Measurements from ENCODE around the gene GAPVD1. TPM values are rescaled to one million over a fixed set of nuclear protein-coding genes. Genes with fewer than 3 reads are reported as not detected.
"Not testable (repeated sequence)": the region's sequence is repeated elsewhere in the genome, so short reads cannot be mapped to it uniquely, and the experiment has no call there.

The GAPVD1 gene
- total RNA-seq, 4 donors from 2014 or later: 50.9 to 79.0 (median 53.4) TPM

DNA sequence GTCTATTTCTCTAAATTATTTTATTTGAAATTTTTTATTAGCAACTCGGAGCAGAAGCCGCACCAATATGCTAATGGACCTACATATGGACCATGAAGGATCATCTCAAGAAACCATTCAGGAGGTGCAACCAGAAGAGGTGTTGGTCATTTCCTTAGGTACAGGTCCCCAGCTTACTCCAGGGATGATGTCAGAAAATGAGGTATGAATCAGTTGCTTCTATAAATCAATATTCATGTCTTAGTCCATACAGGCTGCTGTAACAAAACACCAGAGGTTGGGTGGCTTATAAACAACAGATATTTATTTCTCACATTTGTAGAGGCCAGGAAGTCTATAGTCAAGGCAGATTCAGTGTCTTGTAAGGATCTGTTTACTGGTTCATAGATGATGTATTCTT is 50.8 kb downstream of the GAPVD1 start:
- H3K4me3 ChIP-seq (ENCODE audit: low read depth, poor library complexity, severe bottlenecking): no peak overlapping the region
- intact Hi-C loops (cut with DNase I; ENCODE audit: low total_unique reads): no loop called here
- WGBS, 2 donors: 93 to 98% methylated on average over 2 of the region's 2 CpGs
- DNase-seq (ENCODE audit: low spot score in 2 of 2): no peak
- TF ChIP-seq CTCF (IDR thresholded peaks at IDR 0.05) (no peak), POLR2A (IDR thresholded peaks at IDR 0.05) (no peak)

DNA sequence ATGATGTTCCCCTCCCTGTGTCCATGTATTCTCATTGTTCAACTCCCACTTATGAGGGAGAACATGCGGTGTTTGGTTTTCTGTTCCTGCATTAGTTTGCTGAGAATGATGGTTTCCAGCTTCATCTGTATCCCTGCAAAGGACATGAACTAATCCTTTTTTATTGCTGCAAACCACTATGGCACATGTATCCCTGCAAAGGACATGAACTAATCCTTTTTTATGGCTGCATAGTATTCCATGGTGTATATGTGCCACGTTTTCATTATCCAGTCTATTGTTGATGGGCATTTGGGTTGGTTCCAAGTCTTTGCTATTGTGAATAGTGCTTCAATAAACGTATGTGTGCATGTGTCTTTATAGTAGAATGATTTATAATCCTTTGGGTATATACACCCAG is 54.7 kb downstream of the GAPVD1 start:
- WGBS, 2 donors: 60 to 62% methylated on average over 3 of the region's 3 CpGs
- intact Hi-C loops (cut with DNase I; ENCODE audit: low total_unique reads); H3K4me3 ChIP-seq (ENCODE audit: low read depth, poor library complexity, severe bottlenecking): not testable (repeated sequence)

DNA sequence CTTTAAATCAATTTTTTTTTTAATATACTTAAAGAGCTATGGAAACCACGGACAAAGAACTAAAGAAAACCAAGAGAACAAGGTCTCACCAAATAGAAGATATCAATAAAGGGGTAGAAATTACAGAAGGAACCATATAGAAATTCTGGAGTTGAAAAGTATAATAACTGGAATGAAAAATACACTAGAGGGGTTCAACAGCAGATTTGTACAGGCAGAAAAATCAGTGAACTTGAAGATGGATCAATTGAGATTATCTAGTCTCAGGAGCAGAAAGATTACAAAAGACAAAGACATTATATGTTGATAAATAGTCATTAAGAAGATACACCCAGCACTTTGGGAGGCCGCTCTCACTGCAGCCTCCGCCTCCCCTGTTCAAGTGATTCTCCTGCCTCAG is 56.1 kb downstream of the GAPVD1 start:
- 97 to 99% methylated on average over 3 of the region's 3 CpGs for WGBS, 2 donors
- TF ChIP-seq POLR2A (IDR thresholded peaks at IDR 0.05) (no peak), CTCF (IDR thresholded peaks at IDR 0.05) (no peak)
- intact Hi-C loops (cut with DNase I; ENCODE audit: low total_unique reads): no loop called here
- no peak for DNase-seq (ENCODE audit: low spot score in 2 of 2)
- no peak overlapping the region for H3K4me3 ChIP-seq (ENCODE audit: low read depth, poor library complexity, severe bottlenecking)

More for the DNA sequence above, 54.7 kb downstream of the GAPVD1 start:
- not testable (repeated sequence) for DNase-seq (ENCODE audit: low spot score in 2 of 2)

GRCh38 chr9:125321496-125321895 is 59.9 kb downstream of the GAPVD1 start:
- no peak overlapping the region for H3K4me3 ChIP-seq (ENCODE audit: low read depth, poor library complexity, severe bottlenecking)
- WGBS, 2 donors: 60 to 64% methylated on average over 3 of the region's 3 CpGs
- no peak for DNase-seq (ENCODE audit: low spot score in 2 of 2)
- TF ChIP-seq CTCF (IDR thresholded peaks at IDR 0.05): no peak
- TF ChIP-seq POLR2A (IDR thresholded peaks at IDR 0.05): no peak
- intact Hi-C loops (cut with DNase I; ENCODE audit: low total_unique reads): no loop called here

- DNase-seq (ENCODE audit: low spot score in 2 of 2): no peak
- no peak for TF ChIP-seq CTCF (IDR thresholded peaks at IDR 0.05)
- no peak overlapping the region for H3K4me3 ChIP-seq (ENCODE audit: low read depth, poor library complexity, severe bottlenecking)
- intact Hi-C loops (cut with DNase I; ENCODE audit: low total_unique reads): no loop called here
- 91 to 94% methylated on average over 1 of the region's 1 CpG for WGBS, 2 donors
Measured at GRCh38 chr9:125323615-125324014, 62.0 kb downstream of the GAPVD1 start.

DNA sequence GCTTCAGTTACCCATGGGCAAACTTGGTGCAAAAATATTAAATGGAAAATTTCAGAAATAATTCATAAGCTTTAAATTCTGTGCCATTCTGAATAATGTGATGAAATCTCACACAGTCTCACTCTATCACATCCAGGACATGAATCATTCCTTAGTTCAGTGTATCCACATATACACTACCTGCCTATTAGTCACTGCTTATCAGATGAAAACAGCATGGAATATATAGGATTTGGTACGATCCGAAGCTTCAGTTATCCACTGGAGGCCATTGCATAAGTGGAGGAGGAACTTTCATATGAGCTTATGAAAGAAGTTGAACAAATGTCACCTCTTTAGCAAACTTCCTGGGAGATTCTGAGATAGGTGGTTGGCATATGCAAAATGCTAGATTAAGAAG is 64.2 kb downstream of the GAPVD1 start:
- 69 to 81% methylated on average over 2 of the region's 2 CpGs for WGBS, 2 donors
- H3K4me3 ChIP-seq (ENCODE audit: low read depth, poor library complexity, severe bottlenecking): no peak overlapping the region
- TF ChIP-seq CTCF (IDR thresholded peaks at IDR 0.05): no peak
- TF ChIP-seq POLR2A (IDR thresholded peaks at IDR 0.05): no peak
- no peak for DNase-seq (ENCODE audit: low spot score in 2 of 2)
- intact Hi-C loops (cut with DNase I; ENCODE audit: low total_unique reads): no loop called here

Data from lower leg skin (tissue), 4 donors.